WERI-Rb-1 (cell line): Measurements from ENCODE around the gene FXYD5.

Experiments used
- DNase-seq: peaks from one replicate; pipeline ENCODE4 v3.0.0-alpha.2; 2020
- H3K27ac ChIP-seq: fragments of 250-450 bp; sonication (Bioruptor Pico); 2 replicates; pipeline ENCODE4 v1.5.1; 2020; ENCODE audit warnings: mild to moderate bottlenecking, moderate library complexity
- H3K27me3 ChIP-seq: fragments of 250-450 bp; sonication (Bioruptor Pico); 2 replicates; pipeline ENCODE4 v1.5.1; 2021; ENCODE audit warnings: mild to moderate bottlenecking, low read depth, moderate library complexity; ENCODE audit not compliant: insufficient read depth, severe bottlenecking
- H3K36me3 ChIP-seq: fragments of 250-450 bp; sonication (Bioruptor Pico); 2 replicates; pipeline ENCODE4 v1.5.1; 2020; ENCODE audit warnings: mild to moderate bottlenecking, moderate library complexity
- H3K4me3 ChIP-seq: 2 replicates; pipeline ENCODE4 v1.5.1; 2011; ENCODE audit warnings: low read depth, mild to moderate bottlenecking, control low read depth, low read length
- H3K9me3 ChIP-seq: fragments of 250-450 bp; sonication (Bioruptor Pico); 2 replicates; pipeline ENCODE4 v1.5.1; 2021; ENCODE audit warnings: mild to moderate bottlenecking, moderate library complexity; ENCODE audit not compliant: severe bottlenecking
- CTCF ChIP-seq: IDR thresholded peaks from 2 replicates; pipeline ENCODE4 v1.5.1; 2011; ENCODE audit warnings: low read depth, mild to moderate bottlenecking, control low read depth, inconsistent platforms, low read length

FXYD5 gene

GRCh38 chr19:35219008-35219407 lies 64.5 kb downstream of the FXYD5 start:
- no peak for TF ChIP-seq CTCF
- no peak for DNase-seq

More at GRCh38 chr19:35219008-35219407, 64.5 kb downstream of the FXYD5 start:
- no peak overlapping the region for H3K27ac ChIP-seq
- H3K9me3 ChIP-seq = peaks cover 14% of the 10 kb centered on the region
- H3K27me3 ChIP-seq = no peaks in the 10 kb centered on the region
- H3K4me3 ChIP-seq = no peak overlapping the region
- H3K36me3 ChIP-seq = no peaks in the 10 kb centered on the region
